Naive B cell (primary cell): ENCODE data around the gene ZBTB17. TPM values are rescaled to one million over a fixed set of nuclear protein-coding genes. Genes with fewer than 3 reads are reported as not detected.

Experiments
- ATAC-seq, 2 donors: fragments of 150-1000 bp; cut with Tn5 transposase; 2 replicates each; pipeline ENCODE4 v1.10.0; 2021; ENCODE audit warnings: low read depth in 2 of 2, mild to moderate bottlenecking in 2 of 2, moderate library complexity in 2 of 2
- DNase-seq: peaks from one replicate; pipeline ENCODE4 v3.0.0; 2022
- H3K27ac Mint-ChIP-seq, 6 donors: one replicate each; pipeline ENCODE4 v1.8.0; 2020 to 2022; ENCODE audit warnings: mild to moderate bottlenecking in 6 of 6, mixed read lengths in 6 of 6, moderate library complexity in 5 of 6, inconsistent platforms in 2 of 6
- H3K27me3 Mint-ChIP-seq, 3 donors: one replicate each; pipeline ENCODE4 v1.8.0; 2021 to 2022; ENCODE audit warnings: mixed read lengths in 3 of 3, mild to moderate bottlenecking in 1 of 3
- H3K36me3 Mint-ChIP-seq, 2 donors: one replicate each; pipeline ENCODE4 v1.8.0; 2020 to 2022; ENCODE audit warnings: mixed read lengths in 2 of 2, inconsistent platforms in 1 of 2, mild to moderate bottlenecking in 1 of 2
- H3K4me1 Mint-ChIP-seq, 3 donors: one replicate each; pipeline ENCODE4 v1.8.0; 2020 to 2022; ENCODE audit warnings: mixed read lengths in 3 of 3, inconsistent platforms in 1 of 3, mild to moderate bottlenecking in 1 of 3, moderate library complexity in 1 of 3
- H3K4me3 Mint-ChIP-seq, 8 donors: one replicate each; pipeline ENCODE4 v1.8.0; 2020 to 2022; ENCODE audit warnings: mild to moderate bottlenecking in 8 of 8, mixed read lengths in 8 of 8, moderate library complexity in 8 of 8, inconsistent platforms in 2 of 8
- H3K9me3 Mint-ChIP-seq, 7 donors: one replicate each; pipeline ENCODE4 v1.8.0; 2020 to 2022; ENCODE audit warnings: mixed read lengths in 7 of 7, mild to moderate bottlenecking in 5 of 7, inconsistent platforms in 2 of 7, moderate library complexity in 1 of 7
- polyA plus RNA-seq, 6 donors: library from polyadenylated mRNA; unstranded; fragments of 300-500 nt; fragmentation: Illumina TruSeq; gene quantifications; one replicate each; pipeline ENCODE4 v1.2.3, GENCODE V29; 2021; ENCODE audit warnings: low read depth in 6 of 6

The ZBTB17 gene
- polyA plus RNA-seq, 6 donors from 2014 or later, result 3.6 to 34.9 (median 10.0) TPM

DNA sequence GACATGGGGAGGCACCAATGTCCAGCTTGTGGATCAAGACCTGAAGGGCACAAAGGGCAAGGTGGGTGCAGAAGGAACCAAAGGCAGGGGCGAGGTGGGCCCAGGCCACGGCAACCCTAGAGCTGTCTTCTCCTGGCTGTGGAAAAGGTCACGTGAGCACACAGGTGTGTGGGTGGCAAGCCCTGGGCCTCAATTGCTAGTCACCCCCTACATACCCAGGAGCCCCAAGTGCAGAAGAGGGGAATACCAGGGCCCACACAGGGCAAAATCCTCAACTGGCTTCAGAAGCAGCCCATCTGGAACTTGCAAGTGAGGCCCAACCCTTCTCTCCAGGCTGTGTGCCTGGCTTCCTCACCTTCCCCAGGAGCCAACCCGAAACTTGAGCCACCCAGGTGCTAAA, 25.6 kb downstream of the ZBTB17 start:
- H3K36me3 Mint-ChIP-seq, result peaks cover 0 to 8% of the 10 kb centered on the region in 2 donors
- DNase-seq (no peak), ATAC-seq (peak in 1 of 2 donors; percentile 22)
- no peaks in the 10 kb centered on the region for H3K27me3 Mint-ChIP-seq
- H3K9me3 Mint-ChIP-seq, result no peaks in the 10 kb centered on the region
- H3K4me1 Mint-ChIP-seq, result peaks cover 36 to 62% (median 61%) of the 10 kb centered on the region in 3 donors
- H3K27ac Mint-ChIP-seq, result peak overlapping the region in 5 of 6 donors; percentile 70 to 93 (median 91)
- H3K4me3 Mint-ChIP-seq, result peak overlapping the region in 2 of 8 donors; percentile 33 to 44

DNA sequence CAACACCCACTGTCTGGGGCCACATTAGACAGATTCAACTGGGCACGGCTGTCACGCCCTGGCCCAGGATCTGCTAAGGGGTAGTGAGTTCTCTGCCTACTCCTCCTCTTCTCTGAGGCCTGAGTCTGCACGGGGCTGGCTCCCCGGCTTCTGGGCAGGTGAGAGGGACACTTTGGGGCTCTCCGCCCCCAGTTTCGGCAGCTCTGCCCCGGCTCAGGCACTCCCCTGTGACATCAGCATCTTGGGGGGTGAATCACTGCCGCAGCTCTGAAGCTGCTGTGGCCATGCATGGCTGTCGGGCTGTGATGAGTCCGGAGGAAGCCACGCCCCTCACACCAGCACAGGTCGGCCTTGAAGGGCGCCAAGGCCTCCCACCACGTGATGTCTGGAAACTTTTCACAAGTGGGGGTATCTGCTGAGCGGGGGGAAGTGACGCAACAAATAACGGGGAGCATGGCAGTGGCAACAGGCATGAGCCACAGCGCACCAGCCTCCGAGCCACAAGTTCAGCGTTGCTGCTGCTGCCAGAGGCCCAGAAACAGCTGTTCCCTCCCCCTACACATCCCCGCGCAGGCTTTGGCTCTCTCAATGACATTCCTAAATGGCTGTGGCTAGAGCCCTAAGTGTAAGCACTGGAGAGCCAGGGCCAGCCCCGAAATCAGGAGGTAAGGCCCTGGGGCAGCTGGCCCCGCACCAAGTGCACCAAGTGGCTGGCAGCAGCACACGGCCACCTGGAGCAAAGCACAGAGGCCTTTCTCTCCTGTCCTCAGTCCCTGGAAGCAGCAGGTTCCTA, 26.3 kb downstream of the ZBTB17 start:
- H3K27ac Mint-ChIP-seq, result peak overlapping the region in 5 of 6 donors; percentile 66 to 91 (median 84)
- H3K36me3 Mint-ChIP-seq, result peaks cover 0 to 8% of the 10 kb centered on the region in 2 donors
- DNase-seq (no peak), ATAC-seq (peak; percentile 82 to 87)
- no peaks in the 10 kb centered on the region for H3K27me3 Mint-ChIP-seq
- H3K4me3 Mint-ChIP-seq, result peak overlapping the region in 3 of 8 donors; percentile 9 to 50 (median 33)
- no peaks in the 10 kb centered on the region for H3K9me3 Mint-ChIP-seq
- H3K4me1 Mint-ChIP-seq, result peaks cover 33 to 61% (median 58%) of the 10 kb centered on the region in 3 donors

DNA sequence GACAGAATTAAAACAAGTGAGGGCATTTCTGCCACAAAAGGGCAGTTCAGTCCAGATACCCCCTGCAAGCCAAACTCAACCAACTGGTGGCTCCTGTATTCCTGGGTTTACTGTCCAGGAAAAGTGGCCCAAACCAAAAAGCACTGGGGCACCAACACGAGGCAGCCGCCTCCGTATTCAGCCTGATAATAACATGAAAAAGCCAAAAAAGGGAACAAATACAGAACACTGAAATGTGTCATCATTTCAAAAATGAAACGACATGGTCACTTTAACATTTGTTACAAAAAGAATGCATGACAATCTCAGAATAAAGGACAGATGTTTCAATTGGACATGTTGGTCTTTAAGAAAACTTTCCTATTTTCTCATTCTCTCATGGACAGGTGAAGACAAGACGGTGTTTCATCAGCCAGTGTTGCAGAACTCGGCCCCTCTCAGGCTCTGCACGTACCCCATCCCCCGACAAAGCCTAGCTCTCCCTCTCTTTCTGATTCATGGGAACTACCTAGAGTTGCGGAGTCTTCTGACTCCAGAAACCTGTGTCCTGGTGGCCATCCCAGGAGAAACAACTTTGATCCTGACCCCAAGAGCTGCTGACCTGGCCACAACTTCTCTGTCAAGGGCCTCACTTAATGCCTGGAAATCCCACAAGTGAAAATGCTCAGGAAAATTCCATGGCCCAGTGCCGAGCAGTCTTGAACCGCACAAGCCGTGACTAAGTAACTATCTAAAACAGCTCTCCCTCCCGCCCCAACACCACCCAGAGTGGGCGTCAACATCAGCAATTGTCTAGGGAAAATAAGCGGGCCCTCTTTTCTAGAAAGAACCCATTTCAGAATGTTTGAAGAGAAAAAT, 27.1 kb downstream of the ZBTB17 start:
- H3K9me3 Mint-ChIP-seq, result no peaks in the 10 kb centered on the region
- peak overlapping the region in 3 of 8 donors; percentile 9 to 52 (median 50) for H3K4me3 Mint-ChIP-seq
- H3K36me3 Mint-ChIP-seq, result peaks cover 0 to 8% of the 10 kb centered on the region in 2 donors
- H3K4me1 Mint-ChIP-seq, result peaks cover 33 to 57% (median 54%) of the 10 kb centered on the region in 3 donors
- no peak for ATAC-seq
- no peaks in the 10 kb centered on the region for H3K27me3 Mint-ChIP-seq
- no peak for DNase-seq
- peak overlapping the region; percentile 66 to 86 (median 80) for H3K27ac Mint-ChIP-seq

DNA sequence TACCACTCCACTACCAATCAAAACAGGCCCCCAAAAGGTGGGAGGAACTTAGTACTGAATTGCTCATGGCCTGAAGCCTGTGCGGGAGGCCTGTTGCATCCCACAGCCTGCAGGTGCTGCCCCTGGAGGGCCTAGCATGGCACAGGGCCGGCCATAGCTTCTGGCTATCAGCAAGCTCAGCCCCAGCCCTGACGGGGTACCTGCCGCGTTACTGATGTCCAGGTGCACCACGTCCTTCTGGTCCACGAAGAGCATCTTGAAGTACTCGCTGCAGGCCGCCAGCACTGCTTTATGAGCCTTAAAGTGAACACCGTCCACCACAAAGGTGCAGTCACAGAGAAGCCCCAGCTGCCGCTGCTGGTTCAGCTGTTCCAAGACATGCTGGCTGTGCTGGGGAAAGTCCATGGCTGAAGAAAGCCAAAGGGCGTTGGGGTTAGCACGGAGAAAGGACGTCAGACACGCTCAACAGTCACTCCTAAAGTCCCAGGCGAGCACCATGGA, 27.8 kb downstream of the ZBTB17 start:
- DNase-seq, result no peak
- Mint-ChIP-seq H3K4me1 (peaks cover 33 to 52% (median 51%) of the 10 kb centered on the region in 3 donors), H3K27ac (peak overlapping the region in 4 of 6 donors; percentile 6 to 84 (median 54)), H3K27me3 (no peaks in the 10 kb centered on the region), H3K4me3 (peak overlapping the region in 3 of 8 donors; percentile 27 to 78 (median 52)), H3K9me3 (no peaks in the 10 kb centered on the region), H3K36me3 (peaks cover 0 to 8% of the 10 kb centered on the region in 2 donors)
- ATAC-seq, result no peak

DNA sequence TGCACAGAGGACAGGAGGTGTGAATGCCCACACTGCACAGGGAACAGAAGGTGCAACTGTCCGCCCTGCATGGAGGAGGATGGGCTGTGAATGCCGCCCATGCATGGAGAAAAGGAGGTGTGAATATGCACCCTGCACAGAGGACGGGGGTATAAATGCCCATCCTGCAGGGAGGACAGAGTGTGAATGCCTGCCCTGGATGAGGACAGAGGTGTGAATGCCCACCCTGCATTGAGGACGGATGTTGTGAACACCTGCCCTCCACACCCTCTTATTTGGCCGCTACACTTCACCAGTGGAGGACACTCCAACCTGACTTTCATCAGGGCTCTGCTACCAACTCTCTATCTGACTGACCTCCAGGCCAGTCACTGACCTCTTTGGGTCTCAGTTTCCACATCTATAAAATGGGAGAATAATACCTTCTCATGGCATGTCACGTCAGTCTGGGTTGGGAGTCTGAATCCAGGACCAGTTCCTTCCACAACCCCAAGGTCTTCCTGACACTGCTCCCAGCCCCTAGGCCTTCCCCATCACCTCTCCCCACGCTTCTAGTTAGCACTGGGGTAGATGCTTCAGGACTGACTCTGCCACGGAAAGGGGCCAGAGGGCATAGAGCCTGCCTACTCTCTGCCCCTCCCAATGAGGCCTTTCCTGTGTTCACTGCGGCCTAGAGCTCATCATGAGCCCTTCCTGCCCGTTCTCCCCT, 28.4 kb downstream of the ZBTB17 start:
- peak overlapping the region in 5 of 6 donors; percentile 6 to 84 (median 47) for H3K27ac Mint-ChIP-seq
- no peaks in the 10 kb centered on the region for H3K27me3 Mint-ChIP-seq
- ATAC-seq (no peak), DNase-seq (no peak)
- no peaks in the 10 kb centered on the region for H3K9me3 Mint-ChIP-seq
- peaks cover 29 to 49% (median 48%) of the 10 kb centered on the region in 3 donors for H3K4me1 Mint-ChIP-seq
- peaks cover 0 to 8% of the 10 kb centered on the region in 2 donors for H3K36me3 Mint-ChIP-seq
- peak overlapping the region in 2 of 8 donors; percentile 44 to 78 for H3K4me3 Mint-ChIP-seq

DNA sequence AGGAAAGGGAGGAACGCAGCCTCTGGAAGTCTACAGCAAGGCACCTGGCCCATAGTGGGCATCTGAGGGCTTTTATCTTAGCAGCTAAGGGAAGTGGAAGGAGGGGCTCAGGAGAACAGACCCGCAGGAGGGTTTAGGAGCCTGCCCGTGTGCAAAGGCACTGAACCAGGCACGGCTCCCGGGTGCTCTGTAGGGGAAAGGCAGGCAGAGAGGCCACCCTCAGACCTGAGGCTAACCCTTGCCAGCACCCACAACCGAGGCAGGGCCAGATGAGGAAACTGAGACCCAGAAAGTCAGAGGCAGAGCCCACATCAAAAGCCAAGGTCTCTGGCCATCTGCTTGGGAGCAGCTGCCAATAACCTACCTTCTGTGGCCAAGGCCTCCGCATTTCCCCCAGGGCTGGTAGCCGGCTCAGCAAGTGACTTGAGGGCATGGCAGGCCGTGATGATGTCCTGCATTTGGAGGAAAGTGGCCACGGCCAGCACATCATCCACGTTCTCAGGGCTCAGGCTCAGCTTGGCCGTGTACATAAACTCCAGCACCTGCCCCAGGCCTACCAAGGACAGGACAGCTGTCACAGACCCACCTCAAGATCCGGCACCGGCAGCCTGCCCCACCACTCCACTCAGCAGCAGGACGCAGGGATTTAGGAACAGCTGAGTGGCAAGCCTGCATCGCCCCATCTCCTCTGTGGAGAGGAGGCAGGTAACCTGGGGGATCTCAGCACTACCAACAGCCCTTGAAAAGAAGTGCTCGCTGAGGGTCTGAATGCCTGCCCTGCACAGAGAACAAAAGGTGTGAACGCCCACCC, 29.1 kb downstream of the ZBTB17 start:
- H3K4me1 Mint-ChIP-seq, result peaks cover 25 to 41% (median 40%) of the 10 kb centered on the region in 3 donors
- H3K36me3 Mint-ChIP-seq, result peaks cover 0 to 8% of the 10 kb centered on the region in 2 donors
- no peaks in the 10 kb centered on the region for H3K9me3 Mint-ChIP-seq
- DNase-seq, result no peak
- H3K4me3 Mint-ChIP-seq, result no peak overlapping the region
- peak overlapping the region in 3 of 6 donors; percentile 21 to 75 (median 62) for H3K27ac Mint-ChIP-seq
- no peaks in the 10 kb centered on the region for H3K27me3 Mint-ChIP-seq
- ATAC-seq, result no peak

DNA sequence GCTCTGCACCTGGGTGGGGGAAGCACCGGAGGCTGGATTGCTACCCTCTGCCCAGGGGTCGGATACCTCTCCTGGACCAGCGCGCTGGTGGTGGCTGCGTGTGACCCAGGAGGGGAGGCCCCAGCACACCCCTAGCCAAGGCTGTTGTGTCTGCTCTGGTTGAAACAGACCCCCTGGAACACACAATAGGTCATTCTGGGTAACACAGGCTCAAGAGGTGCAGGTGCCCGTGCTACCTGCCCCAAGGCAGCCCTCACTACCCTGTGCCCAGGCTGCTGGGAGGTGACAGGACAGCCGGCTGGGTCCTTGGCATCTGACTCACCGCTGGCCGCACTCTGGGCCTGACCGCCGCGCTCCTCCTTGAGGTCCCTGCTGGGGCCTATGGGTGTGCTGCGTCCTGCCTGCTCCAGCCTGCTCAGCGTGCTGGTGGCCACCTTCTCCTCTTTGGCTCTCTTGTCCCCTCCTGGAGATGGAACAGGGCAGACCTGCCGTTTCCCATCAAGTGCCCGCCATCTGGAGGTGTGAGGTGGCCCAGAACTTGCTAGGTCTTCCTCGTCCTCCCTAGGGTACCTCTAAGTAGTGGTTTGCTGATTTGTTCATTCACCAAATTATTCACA, 30.0 kb downstream of the ZBTB17 start:
- no peaks in the 10 kb centered on the region for H3K9me3 Mint-ChIP-seq
- no peak for DNase-seq

DNA sequence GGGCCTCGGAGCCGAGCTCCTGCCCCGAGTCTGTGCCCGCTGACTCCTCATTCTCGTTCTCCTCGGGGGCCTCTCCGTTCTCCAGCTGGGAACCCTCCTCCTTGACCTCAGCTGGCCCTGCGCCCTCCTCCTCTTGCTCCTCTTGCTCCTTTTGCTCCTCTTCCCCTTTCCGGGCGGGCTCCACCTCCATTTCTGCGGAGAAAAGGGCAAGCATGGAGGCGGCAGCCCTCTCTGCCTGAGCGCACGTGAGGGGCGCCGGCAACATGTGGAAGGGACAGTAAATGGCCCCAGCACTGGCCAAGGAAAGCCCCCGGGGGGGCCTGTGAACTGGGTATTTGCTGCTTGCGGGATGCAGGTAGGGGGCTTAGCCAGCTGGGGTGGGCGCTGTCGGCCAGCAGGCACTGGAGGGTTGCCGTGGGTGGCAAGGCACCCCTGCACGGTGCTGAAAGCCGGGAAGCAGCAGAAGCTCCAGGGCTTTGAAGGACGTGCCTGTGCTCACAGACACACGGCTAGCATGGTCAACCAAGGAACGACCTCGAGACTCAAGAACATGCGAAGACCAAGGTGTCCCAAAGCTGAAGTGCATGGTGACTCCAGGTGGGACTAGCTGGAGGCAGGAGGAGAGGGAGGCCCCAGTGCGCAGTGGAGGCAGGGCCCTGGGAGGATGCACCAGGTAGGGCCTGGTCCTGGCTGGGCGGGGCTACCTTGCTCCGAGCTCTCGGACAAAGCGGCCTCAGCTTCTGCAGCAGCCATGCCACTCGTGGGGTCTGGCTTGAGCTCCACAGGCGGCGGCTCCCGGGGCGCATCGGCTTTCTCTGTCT, 30.7 kb downstream of the ZBTB17 start:
- Mint-ChIP-seq H3K36me3 (peaks cover under 1 to 8% of the 10 kb centered on the region in 2 donors), H3K4me1 (peaks cover 10 to 26% (median 25%) of the 10 kb centered on the region in 3 donors), H3K9me3 (no peaks in the 10 kb centered on the region), H3K4me3 (no peak overlapping the region), H3K27ac (peak overlapping the region in 1 of 6 donors; percentile 47), H3K27me3 (no peaks in the 10 kb centered on the region)
- DNase-seq, result no peak
- no peak for ATAC-seq

More for the DNA sequence above, 30.0 kb downstream of the ZBTB17 start:
- H3K27ac Mint-ChIP-seq, result peak overlapping the region in 2 of 6 donors; percentile 21 to 51
- peaks cover 17 to 33% (median 32%) of the 10 kb centered on the region in 3 donors for H3K4me1 Mint-ChIP-seq
- ATAC-seq, result no peak
- H3K4me3 Mint-ChIP-seq, result no peak overlapping the region
- peaks cover 0 to 8% of the 10 kb centered on the region in 2 donors for H3K36me3 Mint-ChIP-seq
- H3K27me3 Mint-ChIP-seq, result no peaks in the 10 kb centered on the region

DNA sequence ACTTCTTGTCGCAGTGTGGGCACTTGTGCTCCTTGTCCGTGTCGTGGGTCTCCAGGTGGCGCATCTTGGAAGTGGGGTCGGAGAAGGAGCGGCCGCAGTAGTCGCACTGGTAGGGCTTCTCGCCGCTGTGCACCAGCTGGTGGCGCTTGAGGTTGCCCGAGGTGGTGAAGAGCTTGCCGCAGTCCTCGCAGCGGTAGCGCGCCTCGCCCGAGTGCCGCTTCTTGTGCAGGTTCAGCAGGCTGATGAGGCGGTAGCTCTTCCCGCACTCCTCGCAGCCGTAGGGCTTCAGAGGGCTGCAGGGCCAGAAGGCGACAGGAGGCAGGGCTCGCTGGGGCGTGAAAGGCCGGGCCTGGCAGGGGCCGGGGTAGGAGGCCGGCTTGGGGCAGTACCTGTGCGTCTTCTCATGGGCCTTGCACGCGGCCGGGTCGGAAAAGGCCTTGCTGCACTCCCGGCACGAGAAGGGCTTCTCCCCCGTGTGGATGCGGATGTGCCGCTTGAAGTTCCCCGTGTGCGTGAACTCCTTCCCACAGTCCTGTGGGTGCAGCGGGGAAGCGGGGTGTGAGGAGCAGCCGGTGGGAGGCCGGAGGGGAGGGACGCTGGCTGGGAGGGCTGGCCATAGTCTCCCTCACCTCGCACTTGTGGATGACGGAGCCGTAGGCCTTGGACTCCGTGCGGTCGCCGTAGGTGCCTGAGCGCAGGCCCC, 31.4 kb downstream of the ZBTB17 start:
- no peaks in the 10 kb centered on the region for H3K9me3 Mint-ChIP-seq
- no peak overlapping the region for H3K27ac Mint-ChIP-seq
- peaks cover 6 to 20% (median 19%) of the 10 kb centered on the region in 3 donors for H3K4me1 Mint-ChIP-seq
- H3K4me3 Mint-ChIP-seq, result no peak overlapping the region
- no peaks in the 10 kb centered on the region for H3K27me3 Mint-ChIP-seq
- H3K36me3 Mint-ChIP-seq, result peaks cover 7 to 9% of the 10 kb centered on the region in 2 donors
- DNase-seq (no peak), ATAC-seq (no peak)

DNA sequence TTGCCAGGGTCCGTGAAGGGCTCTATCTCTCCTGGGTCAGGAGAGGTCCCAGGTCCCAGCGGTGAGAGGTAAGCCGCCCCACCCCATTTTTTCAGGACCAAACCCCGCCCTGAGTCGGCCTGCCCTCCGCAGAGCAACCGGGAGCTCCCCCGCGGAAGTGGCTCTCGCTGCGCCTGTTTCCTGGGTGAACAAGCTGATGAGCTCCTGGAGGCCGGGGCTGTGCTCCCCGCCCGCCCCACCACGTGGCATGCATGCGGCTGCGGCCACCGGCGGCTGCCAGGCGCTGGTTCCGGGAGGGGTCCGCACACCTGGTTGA, 32.0 kb downstream of the ZBTB17 start:
- ATAC-seq, result no peak
- H3K4me1 Mint-ChIP-seq, result peaks cover 9 to 18% (median 14%) of the 10 kb centered on the region in 3 donors
- no peak overlapping the region for H3K27ac Mint-ChIP-seq
- H3K36me3 Mint-ChIP-seq, result peaks cover 12 to 14% of the 10 kb centered on the region in 2 donors
- H3K9me3 Mint-ChIP-seq, result no peaks in the 10 kb centered on the region
- no peak for DNase-seq
- H3K27me3 Mint-ChIP-seq, result no peaks in the 10 kb centered on the region
- H3K4me3 Mint-ChIP-seq, result no peak overlapping the region
